LNCaP clone FGC (cell line): ENCODE measurements around the gene CCDC24.

Source experiments
- DNase-seq: peaks from one replicate; pipeline ENCODE4 v3.0.0-alpha.2; 2011; ENCODE audit warnings: low read depth
- H3K4me3 ChIP-seq: 2 replicates; pipeline ENCODE4 v1.5.1; 2011; ENCODE audit warnings: mild to moderate bottlenecking, low read depth, low read length, control low read depth
- CTCF ChIP-seq: IDR thresholded peaks from 2 replicates; pipeline ENCODE4 v1.5.1; 2012; ENCODE audit warnings: mild to moderate bottlenecking; ENCODE audit not compliant: control insufficient read depth, insufficient read depth; ENCODE audit errors: extremely low read depth

CCDC24 gene

GRCh38 chr1:44015206-44015605, 23.8 kb downstream of the CCDC24 start:
- no peak for DNase-seq
- H3K4me3 ChIP-seq = no peak overlapping the region
- no peak for TF ChIP-seq CTCF

GRCh38 chr1:44016041-44016889, 24.9 kb downstream of the CCDC24 start:
- no peak for TF ChIP-seq CTCF
- DNase-seq = no peak
- H3K4me3 ChIP-seq = no peak overlapping the region

- no peak overlapping the region for H3K4me3 ChIP-seq
- DNase-seq = no peak
- no peak for TF ChIP-seq CTCF
Observed at GRCh38 chr1:44016890-44017400, 25.5 kb downstream of the CCDC24 start.

- TF ChIP-seq CTCF = no peak
- H3K4me3 ChIP-seq = no peak overlapping the region
- no peak for DNase-seq
Observed at GRCh38 chr1:44019466-44019948, 28.1 kb downstream of the CCDC24 start.

- DNase-seq = no peak
- TF ChIP-seq CTCF = no peak
- H3K4me3 ChIP-seq = no peak overlapping the region
Observed at GRCh38 chr1:44020464-44020863, 29.1 kb downstream of the CCDC24 start.

- DNase-seq = no peak
- H3K4me3 ChIP-seq = no peak overlapping the region
- TF ChIP-seq CTCF = no peak
Observed at GRCh38 chr1:44021156-44021555, 29.8 kb downstream of the CCDC24 start.
